MM.1S (cell line): ENCODE measurements around the gene CRY2.
A peak's percentile ranks its signal among the peaks of the same experiment; 100 is the strongest.

Source experiments
- DNase-seq: peaks from one replicate; pipeline ENCODE4 v3.0.0-alpha.2; 2015
- H2AFZ ChIP-seq: fragments of 300-600 bp; sonication (generic); 2 replicates; pipeline ENCODE4 v1.6.0; 2016; ENCODE audit warnings: antibody characterized with exemption, low read length
- H3F3A ChIP-seq: fragments of 300-600 bp; sonication (generic); 2 replicates; pipeline ENCODE4 v1.6.1; 2016; ENCODE audit warnings: mild to moderate bottlenecking, antibody characterized with exemption, low read length, moderate library complexity, mixed read lengths; ENCODE audit not compliant: insufficient read depth
- H3K27ac ChIP-seq: fragments of 300-600 bp; sonication (generic); 2 replicates; pipeline ENCODE4 v1.5.1; 2016; ENCODE audit warnings: mild to moderate bottlenecking, low read length
- H3K27me3 ChIP-seq: fragments of 300-600 bp; sonication (generic); replicated peaks from 2 replicates; pipeline ENCODE4 v1.6.0; 2016; ENCODE audit warnings: low read length; ENCODE audit not compliant: insufficient read depth
- H3K36me3 ChIP-seq: fragments of 300-600 bp; sonication (generic); replicated peaks from 2 replicates; pipeline ENCODE4 v1.6.1; 2016; ENCODE audit warnings: mild to moderate bottlenecking, low read length, mixed read lengths; ENCODE audit not compliant: insufficient read depth
- H3K4me1 ChIP-seq: fragments of 300-600 bp; sonication (generic); 2 replicates; pipeline ENCODE4 v1.6.1; 2016; ENCODE audit warnings: low read length, mixed read lengths
- H3K4me2 ChIP-seq: fragments of 300-600 bp; sonication (generic); 2 replicates; pipeline ENCODE4 v1.6.0; 2016; ENCODE audit warnings: low read depth, low read length
- H3K4me3 ChIP-seq: fragments of 300-600 bp; sonication (generic); 2 replicates; pipeline ENCODE4 v1.5.1; 2016; ENCODE audit warnings: low read length, mixed read lengths
- H3K79me2 ChIP-seq: fragments of 300-600 bp; sonication (generic); 2 replicates; pipeline ENCODE4 v1.6.1; 2016; ENCODE audit warnings: mixed run types, low read length, mixed read lengths
- H3K9ac ChIP-seq: fragments of 300-600 bp; sonication (generic); 2 replicates; pipeline ENCODE4 v1.6.1; 2016; ENCODE audit warnings: low read length, mixed read lengths
- H3K9me2 ChIP-seq: fragments of 300-600 bp; sonication (generic); replicated peaks from 2 replicates; pipeline ENCODE4 v1.6.1; 2016; ENCODE audit warnings: mild to moderate bottlenecking, low read length, mixed read lengths; ENCODE audit not compliant: insufficient read depth
- H3K9me3 ChIP-seq: fragments of 300-600 bp; sonication (generic); replicated peaks from 2 replicates; pipeline ENCODE4 v1.6.1; 2016; ENCODE audit warnings: mild to moderate bottlenecking, low read length, mixed read lengths; ENCODE audit not compliant: insufficient read depth
- H4K20me1 ChIP-seq: fragments of 300-600 bp; sonication (generic); 2 replicates; pipeline ENCODE4 v1.6.1; 2016; ENCODE audit warnings: mild to moderate bottlenecking, low read length, moderate library complexity, mixed read lengths; ENCODE audit not compliant: insufficient read depth
- EZH2 ChIP-seq: fragments of 300-600 bp; sonication (generic); optimal IDR thresholded peaks from 2 replicates; pipeline ENCODE3; 2017; ENCODE audit warnings: low read depth, mild to moderate bottlenecking, antibody characterized with exemption, low read length, mixed read lengths
- EZH2phosphoT487 ChIP-seq: fragments of 300-600 bp; sonication (generic); IDR thresholded peaks from 2 replicates; pipeline ENCODE4 v1.6.1; 2018; ENCODE audit warnings: antibody characterized with exemption, low read length
- TF ChIP-seq, protein P1 (sequence below): fragments of 300-600 bp; sonication (generic); IDR thresholded peaks from 2 replicates; pipeline ENCODE4 v1.5.1; 2016; ENCODE audit warnings: antibody characterized with exemption, low read length, mixed read lengths

CRY2 gene

DNA sequence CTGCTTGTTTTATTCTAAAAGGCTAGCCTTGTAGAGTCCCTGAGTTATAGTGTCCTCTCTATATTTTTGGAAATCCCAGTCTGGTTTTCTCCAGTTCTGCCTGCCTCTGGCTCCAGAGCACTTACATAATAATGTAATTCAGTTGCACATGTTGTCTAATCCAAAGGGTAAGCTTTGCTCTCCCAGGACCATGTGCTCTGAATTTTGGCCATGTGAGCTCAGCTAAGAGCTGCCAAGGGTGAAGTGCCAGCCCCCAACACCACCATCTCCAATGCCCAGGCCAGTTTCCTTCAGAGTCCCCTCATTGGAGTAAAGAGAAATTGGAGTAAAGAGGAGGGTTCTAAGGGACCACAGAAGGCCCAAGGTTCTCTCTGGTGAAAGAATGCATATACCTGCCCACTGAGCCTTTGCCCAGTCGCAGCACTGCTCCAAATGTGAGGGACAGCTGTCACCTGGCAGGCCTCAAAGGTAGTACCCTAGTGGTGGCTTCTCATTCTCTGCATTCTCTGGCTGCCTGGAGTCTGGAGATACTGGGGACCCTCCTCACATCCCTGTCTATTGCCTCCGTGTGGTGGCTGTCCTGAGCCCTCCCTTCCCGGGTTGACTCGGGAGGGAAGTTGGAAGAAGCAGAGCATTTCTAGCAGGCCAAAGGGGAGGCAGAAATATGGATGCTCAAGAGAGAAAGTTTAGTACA lies 4.9 kb downstream of the CRY2 start:
- H3K9me3 ChIP-seq, result no peaks in the 10 kb centered on the region
- H3K9ac ChIP-seq, result peak overlapping the region; percentile 13; the same call in 1 of the 2 replicates
- H3K9me2 ChIP-seq, result no peaks in the 10 kb centered on the region
- H3K79me2 ChIP-seq, result peaks cover 74% of the 10 kb centered on the region
- H3K4me2 ChIP-seq, result peak overlapping the region; percentile 72
- H3K4me3 ChIP-seq, result peak overlapping the region; percentile 28
- H3K27ac ChIP-seq, result peak overlapping the region; percentile 62; the same call in 1 of the 2 replicates
- H3F3A ChIP-seq, result peaks cover 27% of the 10 kb centered on the region
- no peak overlapping the region for H2AFZ ChIP-seq
- no peaks in the 10 kb centered on the region for H3K27me3 ChIP-seq
- peaks cover 47% of the 10 kb centered on the region for H3K4me1 ChIP-seq
- H4K20me1 ChIP-seq, result 0 out of 2 replicates have a peak, but pooled peaks cover 3% of the 10 kb centered on the region
- peak; percentile 26 for DNase-seq
- no peak for TF ChIP-seq EZH2phosphoT487
- TF ChIP-seq, protein P1, sequence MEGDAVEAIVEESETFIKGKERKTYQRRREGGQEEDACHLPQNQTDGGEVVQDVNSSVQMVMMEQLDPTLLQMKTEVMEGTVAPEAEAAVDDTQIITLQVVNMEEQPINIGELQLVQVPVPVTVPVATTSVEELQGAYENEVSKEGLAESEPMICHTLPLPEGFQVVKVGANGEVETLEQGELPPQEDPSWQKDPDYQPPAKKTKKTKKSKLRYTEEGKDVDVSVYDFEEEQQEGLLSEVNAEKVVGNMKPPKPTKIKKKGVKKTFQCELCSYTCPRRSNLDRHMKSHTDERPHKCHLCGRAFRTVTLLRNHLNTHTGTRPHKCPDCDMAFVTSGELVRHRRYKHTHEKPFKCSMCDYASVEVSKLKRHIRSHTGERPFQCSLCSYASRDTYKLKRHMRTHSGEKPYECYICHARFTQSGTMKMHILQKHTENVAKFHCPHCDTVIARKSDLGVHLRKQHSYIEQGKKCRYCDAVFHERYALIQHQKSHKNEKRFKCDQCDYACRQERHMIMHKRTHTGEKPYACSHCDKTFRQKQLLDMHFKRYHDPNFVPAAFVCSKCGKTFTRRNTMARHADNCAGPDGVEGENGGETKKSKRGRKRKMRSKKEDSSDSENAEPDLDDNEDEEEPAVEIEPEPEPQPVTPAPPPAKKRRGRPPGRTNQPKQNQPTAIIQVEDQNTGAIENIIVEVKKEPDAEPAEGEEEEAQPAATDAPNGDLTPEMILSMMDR, result no peak
- TF ChIP-seq EZH2, result no peak
- 0 out of 2 replicates have a peak, but pooled peaks cover 2% of the 10 kb centered on the region for H3K36me3 ChIP-seq

DNA sequence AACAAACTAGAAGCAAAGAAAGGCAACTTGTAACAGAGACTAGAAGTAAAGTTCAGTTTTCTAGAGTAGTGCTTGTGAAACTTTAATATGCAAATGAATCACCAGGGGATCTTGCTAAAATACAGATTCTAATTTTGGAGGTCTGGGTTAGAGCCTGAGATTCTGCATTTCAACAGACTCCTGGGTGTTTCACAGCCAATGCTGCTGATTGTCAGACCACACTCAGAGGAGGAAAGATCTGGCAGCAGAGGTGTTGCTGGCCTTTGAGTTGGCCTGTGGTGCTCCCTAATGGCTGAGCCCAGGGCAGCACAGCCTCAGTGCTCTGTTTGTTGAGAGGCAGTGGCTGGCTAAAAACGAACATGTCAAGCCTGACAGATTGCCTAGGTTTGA lies 5.4 kb downstream of the CRY2 start:
- Histone ChIP-seq H3K36me3 (peaks cover 5% of the 10 kb centered on the region; the same call in 1 of the 2 replicates), H3K4me3 (peak overlapping the region; percentile 28), H3F3A (peaks cover 27% of the 10 kb centered on the region), H3K4me2 (peak overlapping the region; percentile 72), H3K4me1 (peaks cover 47% of the 10 kb centered on the region), H3K9me2 (no peaks in the 10 kb centered on the region), H3K27me3 (no peaks in the 10 kb centered on the region), H3K9ac (peak overlapping the region; percentile 13; the same call in 1 of the 2 replicates), H4K20me1 (0 out of 2 replicates have a peak, but pooled peaks cover 3% of the 10 kb centered on the region), H3K79me2 (peaks cover 70% of the 10 kb centered on the region), H3K27ac (peak overlapping the region; percentile 62; the same call in 1 of the 2 replicates), H2AFZ (no peak overlapping the region), H3K9me3 (no peaks in the 10 kb centered on the region)
- DNase-seq, result peak; percentile 77
- no peak for TF ChIP-seq EZH2phosphoT487
- TF ChIP-seq, protein P1, result peak; percentile 65

DNA sequence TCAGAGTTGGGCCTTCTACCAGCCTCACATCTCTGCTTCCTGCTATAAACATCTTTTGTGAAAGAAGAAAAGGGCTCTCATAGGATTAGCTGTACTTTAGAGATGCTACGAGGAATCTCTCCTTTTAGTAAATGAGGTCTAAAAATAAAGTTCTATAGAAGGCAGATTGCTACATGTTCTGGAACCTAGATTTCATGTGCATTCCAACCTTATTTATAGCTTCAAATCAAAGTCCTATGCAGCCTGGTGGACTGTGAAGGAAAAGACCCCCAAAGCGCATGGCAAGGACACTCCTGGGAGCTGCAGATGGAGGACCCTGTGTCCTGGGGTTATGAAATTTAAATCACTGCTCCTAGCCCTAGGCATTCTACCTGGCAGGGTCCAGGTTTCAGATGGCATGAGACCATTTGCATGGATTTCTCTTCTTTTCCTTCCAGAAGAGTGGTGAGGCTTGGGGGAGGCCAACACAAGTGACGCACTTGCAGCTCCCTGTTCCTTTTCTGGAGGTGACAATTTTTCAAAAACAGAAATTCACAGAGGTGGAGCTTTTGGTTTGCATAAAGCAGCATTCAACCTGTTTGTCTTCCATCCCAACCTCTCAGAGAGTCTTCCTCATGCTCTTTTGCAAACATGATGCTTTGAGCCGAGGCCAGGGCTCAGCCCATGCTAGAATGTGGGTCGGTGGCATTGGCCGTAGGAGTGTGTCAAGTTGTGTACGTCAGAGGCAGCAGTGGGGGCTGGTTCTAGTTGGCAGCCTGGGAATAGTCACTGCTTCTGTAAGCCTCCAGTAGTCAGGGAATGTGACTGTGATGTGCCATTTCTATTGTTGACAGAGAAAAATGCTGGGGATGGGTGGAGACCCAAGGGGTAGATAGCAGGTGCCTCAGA lies 6.3 kb downstream of the CRY2 start:
- peak overlapping the region; percentile 72 for H3K4me2 ChIP-seq
- TF ChIP-seq EZH2 (no peak), EZH2phosphoT487 (no peak)
- TF ChIP-seq, protein P1, result no peak
- no peaks in the 10 kb centered on the region for H3K27me3 ChIP-seq
- peaks cover 5% of the 10 kb centered on the region; the same call in 1 of the 2 replicates for H3K36me3 ChIP-seq
- H3K27ac ChIP-seq, result peak overlapping the region; percentile 62; the same call in 1 of the 2 replicates
- peaks cover 43% of the 10 kb centered on the region for H3K4me1 ChIP-seq
- no peak overlapping the region; the same call in 1 of the 2 replicates for H3K9ac ChIP-seq
- peaks cover 22% of the 10 kb centered on the region for H3F3A ChIP-seq
- H3K9me2 ChIP-seq, result no peaks in the 10 kb centered on the region
- H3K9me3 ChIP-seq, result no peaks in the 10 kb centered on the region
- H3K79me2 ChIP-seq, result peaks cover 62% of the 10 kb centered on the region
- H3K4me3 ChIP-seq, result no peak overlapping the region
- no peak for DNase-seq
- 0 out of 2 replicates have a peak, but pooled peaks cover 3% of the 10 kb centered on the region for H4K20me1 ChIP-seq
- no peak overlapping the region for H2AFZ ChIP-seq
